ENCODE results near the gene FGF14. TPM values are rescaled to one million over a fixed set of nuclear protein-coding genes. Genes with fewer than 3 reads are reported as not detected.

The FGF14 gene
- total RNA-seq, 3 donors from 2014 or later, result under 0.01 to 0.29 (median under 0.01) TPM

DNA sequence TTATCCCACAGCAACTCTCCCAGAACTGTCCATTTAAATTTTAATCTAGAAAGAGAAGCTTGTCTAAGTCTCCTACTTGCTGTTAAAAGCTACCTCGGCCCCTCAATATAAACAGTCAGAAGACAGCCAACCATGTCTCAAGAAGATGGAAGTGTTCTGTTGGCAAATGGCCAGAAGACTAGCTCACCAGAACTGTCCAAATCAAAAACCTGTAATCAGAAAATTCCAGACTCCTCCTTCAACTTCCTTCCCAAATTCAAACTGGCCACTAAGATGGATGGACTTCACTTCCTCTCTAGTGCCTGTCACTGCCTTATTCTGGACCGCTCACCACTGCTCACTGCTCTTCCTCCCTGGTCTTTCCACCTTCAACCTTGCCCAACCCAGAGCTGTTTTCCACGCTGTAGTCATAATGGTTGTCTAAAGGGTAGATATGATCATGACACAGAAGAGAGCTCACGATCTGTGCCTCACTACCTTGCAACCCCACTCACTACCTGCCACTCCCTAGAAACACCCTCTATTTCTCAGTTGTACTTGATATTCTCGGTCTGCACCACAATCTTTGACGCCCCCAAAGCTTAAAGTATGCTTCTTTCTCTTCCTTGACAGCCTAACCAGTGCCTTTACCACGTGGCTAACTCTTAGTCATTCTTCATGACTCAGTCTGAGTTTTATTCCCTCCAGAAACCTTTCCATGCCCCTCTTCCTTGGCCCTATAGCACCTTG is 9.2 kb downstream of the FGF14 start:
- intact Hi-C loops (cut with DNase I; ENCODE audit: low total_unique reads), result no loop called here
- no peaks in the 10 kb centered on the region for H3K4me1 ChIP-seq
- H3K4me3 ChIP-seq, result no peak overlapping the region
- H3K9me3 ChIP-seq, result no peaks in the 10 kb centered on the region
- DNase-seq (ENCODE audit: low spot score in 2 of 2), result no peak
- no peaks in the 10 kb centered on the region for H3K27me3 ChIP-seq
- TF ChIP-seq POLR2A (IDR thresholded peaks at IDR 0.05) (no peak), POLR2AphosphoS5 (IDR thresholded peaks at IDR 0.05) (no peak)
- TF ChIP-seq, protein P1, sequence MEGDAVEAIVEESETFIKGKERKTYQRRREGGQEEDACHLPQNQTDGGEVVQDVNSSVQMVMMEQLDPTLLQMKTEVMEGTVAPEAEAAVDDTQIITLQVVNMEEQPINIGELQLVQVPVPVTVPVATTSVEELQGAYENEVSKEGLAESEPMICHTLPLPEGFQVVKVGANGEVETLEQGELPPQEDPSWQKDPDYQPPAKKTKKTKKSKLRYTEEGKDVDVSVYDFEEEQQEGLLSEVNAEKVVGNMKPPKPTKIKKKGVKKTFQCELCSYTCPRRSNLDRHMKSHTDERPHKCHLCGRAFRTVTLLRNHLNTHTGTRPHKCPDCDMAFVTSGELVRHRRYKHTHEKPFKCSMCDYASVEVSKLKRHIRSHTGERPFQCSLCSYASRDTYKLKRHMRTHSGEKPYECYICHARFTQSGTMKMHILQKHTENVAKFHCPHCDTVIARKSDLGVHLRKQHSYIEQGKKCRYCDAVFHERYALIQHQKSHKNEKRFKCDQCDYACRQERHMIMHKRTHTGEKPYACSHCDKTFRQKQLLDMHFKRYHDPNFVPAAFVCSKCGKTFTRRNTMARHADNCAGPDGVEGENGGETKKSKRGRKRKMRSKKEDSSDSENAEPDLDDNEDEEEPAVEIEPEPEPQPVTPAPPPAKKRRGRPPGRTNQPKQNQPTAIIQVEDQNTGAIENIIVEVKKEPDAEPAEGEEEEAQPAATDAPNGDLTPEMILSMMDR (IDR thresholded peaks at IDR 0.05), result no peak
- no peaks in the 10 kb centered on the region for H3K36me3 ChIP-seq
- H3K27ac ChIP-seq, result no peak overlapping the region

DNA sequence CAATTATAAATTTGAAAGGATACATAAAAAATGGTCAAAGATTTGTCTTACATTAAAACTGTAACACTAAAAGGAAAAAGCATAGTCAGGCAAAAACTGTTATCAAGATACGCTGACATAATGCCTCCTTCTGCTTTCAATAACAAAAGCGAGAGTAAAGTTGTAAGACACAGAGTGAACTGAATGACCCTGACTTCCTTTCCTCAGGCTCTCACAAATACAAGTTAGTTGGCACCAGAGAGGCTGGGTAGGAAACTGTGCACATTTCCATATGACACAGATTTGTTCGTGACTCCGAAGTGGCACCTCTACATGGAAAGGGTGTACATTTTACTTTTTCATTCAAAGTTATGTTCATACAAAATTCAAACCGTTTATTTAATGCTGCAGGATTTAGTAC is 15.4 kb downstream of the FGF14 start:
- no peak overlapping the region for H3K4me3 ChIP-seq
- DNase-seq (ENCODE audit: low spot score in 2 of 2), result no peak
- H3K36me3 ChIP-seq, result no peaks in the 10 kb centered on the region
- H3K4me1 ChIP-seq, result no peaks in the 10 kb centered on the region
- intact Hi-C loops (cut with DNase I; ENCODE audit: low total_unique reads), result no loop called here
- TF ChIP-seq POLR2AphosphoS5 (IDR thresholded peaks at IDR 0.05), result no peak
- no peak for TF ChIP-seq POLR2A (IDR thresholded peaks at IDR 0.05)
- TF ChIP-seq, protein P1 (IDR thresholded peaks at IDR 0.05), result no peak
- no peaks in the 10 kb centered on the region for H3K27me3 ChIP-seq
- H3K27ac ChIP-seq, result no peak overlapping the region
- no peaks in the 10 kb centered on the region for H3K9me3 ChIP-seq

DNA sequence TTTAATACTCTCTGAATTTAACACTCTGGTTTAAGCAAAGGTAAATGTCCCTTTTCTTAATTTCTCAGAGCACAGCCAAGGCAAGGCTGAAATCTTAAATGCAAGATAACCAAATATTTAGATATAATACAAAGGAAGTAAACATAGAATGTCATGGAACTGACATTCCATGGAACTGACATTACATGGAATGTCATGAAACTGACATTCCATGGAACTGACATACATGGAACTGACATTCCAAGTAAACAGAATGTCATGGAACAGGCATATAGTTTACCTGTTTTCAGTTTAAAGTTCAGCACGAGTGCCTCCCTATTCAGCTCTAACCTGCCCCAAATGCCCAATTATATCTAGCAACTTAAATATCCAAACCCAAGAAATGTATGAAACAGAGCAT is 21.8 kb downstream of the FGF14 start:
- no peaks in the 10 kb centered on the region for H3K36me3 ChIP-seq
- DNase-seq (ENCODE audit: low spot score in 2 of 2), result no peak
- TF ChIP-seq, protein P1 (IDR thresholded peaks at IDR 0.05), result no peak
- no peak for TF ChIP-seq POLR2AphosphoS5 (IDR thresholded peaks at IDR 0.05)
- H3K4me3 ChIP-seq, result no peak overlapping the region
- H3K4me1 ChIP-seq, result no peaks in the 10 kb centered on the region
- no peaks in the 10 kb centered on the region for H3K27me3 ChIP-seq
- intact Hi-C loops (cut with DNase I; ENCODE audit: low total_unique reads), result no loop called here
- no peaks in the 10 kb centered on the region for H3K9me3 ChIP-seq
- H3K27ac ChIP-seq, result no peak overlapping the region

DNA sequence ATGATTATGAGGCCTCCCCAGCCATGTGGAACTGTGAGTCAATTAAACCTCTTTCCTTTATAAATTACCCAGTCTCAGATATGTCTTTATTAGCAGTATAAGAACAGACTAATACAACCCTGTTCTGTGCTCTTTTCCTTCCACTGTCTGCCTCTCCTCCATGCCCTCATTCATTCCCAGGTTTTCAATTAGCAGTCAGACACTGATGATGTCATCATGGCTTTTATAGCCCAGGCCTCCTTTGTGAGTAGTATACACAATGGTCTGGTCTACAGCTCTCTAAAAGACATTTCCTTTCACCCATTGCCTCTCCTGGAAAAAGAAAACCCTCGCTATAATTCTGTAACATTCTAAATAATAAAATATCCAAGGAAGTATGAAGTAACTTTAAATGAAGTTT is 25.5 kb downstream of the FGF14 start:
- Histone ChIP-seq H3K4me3 (no peak overlapping the region), H3K27ac (no peak overlapping the region), H3K9me3 (no peaks in the 10 kb centered on the region), H3K4me1 (no peaks in the 10 kb centered on the region), H3K36me3 (no peaks in the 10 kb centered on the region), H3K27me3 (no peaks in the 10 kb centered on the region)
- DNase-seq (ENCODE audit: low spot score in 2 of 2), result no peak
- intact Hi-C loops (cut with DNase I; ENCODE audit: low total_unique reads), result no loop called here
- TF ChIP-seq POLR2A (IDR thresholded peaks at IDR 0.05), result no peak

DNA sequence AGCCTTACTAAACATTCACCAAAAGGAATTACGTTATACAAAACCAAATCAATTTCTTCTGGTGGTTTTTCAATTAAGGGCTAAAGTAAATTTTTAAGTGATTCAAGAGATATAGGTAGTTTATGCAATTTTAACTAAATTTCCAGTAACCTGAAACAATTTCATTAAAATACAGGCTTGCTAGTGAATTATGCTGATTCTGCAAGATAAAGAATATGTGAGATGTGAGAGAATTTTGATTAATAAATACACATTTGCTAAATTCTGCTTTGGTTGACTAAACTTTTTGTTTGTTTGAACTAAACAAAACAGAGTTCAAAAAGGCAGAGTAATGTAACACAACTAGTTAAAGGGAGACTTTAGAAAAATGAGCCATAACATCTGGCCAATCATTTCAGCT is 27.1 kb downstream of the FGF14 start:
- H3K4me1 ChIP-seq, result no peaks in the 10 kb centered on the region
- no peak overlapping the region for H3K4me3 ChIP-seq
- no peak overlapping the region for H3K27ac ChIP-seq
- no peaks in the 10 kb centered on the region for H3K9me3 ChIP-seq
- no peak for DNase-seq (ENCODE audit: low spot score in 2 of 2)
- H3K27me3 ChIP-seq, result no peaks in the 10 kb centered on the region
- intact Hi-C loops (cut with DNase I; ENCODE audit: low total_unique reads), result no loop called here
- no peaks in the 10 kb centered on the region for H3K36me3 ChIP-seq
- TF ChIP-seq POLR2AphosphoS5 (IDR thresholded peaks at IDR 0.05), result no peak
- no peak for TF ChIP-seq POLR2A (IDR thresholded peaks at IDR 0.05)
- TF ChIP-seq, protein P1 (IDR thresholded peaks at IDR 0.05), result no peak
